Mammary epithelial cell (primary cell): ENCODE results near the gene EME1.

Experiments
- EZH2 ChIP-seq: IDR thresholded peaks from 2 replicates; pipeline ENCODE4 v1.6.1; 2012; ENCODE audit warnings: low read length, inconsistent platforms, borderline replicate concordance
- TF ChIP-seq, protein P1 (sequence below), 2 donors: IDR thresholded peaks in 1 of 2; conservative IDR thresholded peaks in 1 of 2; 2 replicates each; pipeline ENCODE4 v1.5.1; 2011 to 2012; ENCODE audit warnings: inconsistent platforms in 2 of 2, low read length in 2 of 2, mild to moderate bottlenecking in 2 of 2, control low read depth in 1 of 2, low read depth in 1 of 2; ENCODE audit not compliant: insufficient read depth in 1 of 2; ENCODE audit errors: extremely low read depth in 1 of 2

DNA sequence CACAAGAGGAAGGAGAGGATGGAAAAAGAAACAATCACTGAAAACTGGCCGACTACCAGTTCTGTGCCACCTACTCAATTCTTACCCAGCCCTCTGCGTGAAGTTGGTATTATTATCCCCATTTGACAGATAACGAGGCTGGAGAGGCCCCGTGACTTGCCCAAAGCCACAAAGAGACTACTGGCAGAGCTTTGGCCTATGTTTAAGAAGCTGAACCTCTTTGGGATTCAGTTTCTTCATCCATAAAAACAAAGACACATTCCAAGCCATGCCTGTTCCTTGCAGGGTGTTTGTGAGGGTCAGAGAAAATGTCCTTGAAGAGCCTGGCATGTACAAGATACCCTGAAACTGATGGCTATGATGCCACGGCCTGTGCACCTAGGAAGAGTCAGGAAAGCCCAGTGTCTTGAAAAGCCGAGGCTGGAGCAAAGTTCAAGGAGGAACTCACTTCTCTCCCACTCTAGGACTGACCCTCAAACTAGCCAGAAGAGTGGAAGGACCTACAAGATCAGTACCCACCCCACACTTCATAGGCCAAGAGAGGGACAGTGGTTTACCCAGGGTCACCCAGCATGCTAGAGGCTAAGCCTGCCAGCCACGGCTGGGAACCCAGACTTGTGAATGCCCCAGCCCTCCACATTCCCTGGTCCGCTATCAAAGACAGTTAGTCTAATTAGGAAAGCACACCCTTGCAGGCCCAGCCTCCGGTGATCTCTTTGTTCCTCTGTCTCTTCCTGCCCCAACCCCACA is 51.4 kb downstream of the EME1 start:
- TF ChIP-seq, protein P1, sequence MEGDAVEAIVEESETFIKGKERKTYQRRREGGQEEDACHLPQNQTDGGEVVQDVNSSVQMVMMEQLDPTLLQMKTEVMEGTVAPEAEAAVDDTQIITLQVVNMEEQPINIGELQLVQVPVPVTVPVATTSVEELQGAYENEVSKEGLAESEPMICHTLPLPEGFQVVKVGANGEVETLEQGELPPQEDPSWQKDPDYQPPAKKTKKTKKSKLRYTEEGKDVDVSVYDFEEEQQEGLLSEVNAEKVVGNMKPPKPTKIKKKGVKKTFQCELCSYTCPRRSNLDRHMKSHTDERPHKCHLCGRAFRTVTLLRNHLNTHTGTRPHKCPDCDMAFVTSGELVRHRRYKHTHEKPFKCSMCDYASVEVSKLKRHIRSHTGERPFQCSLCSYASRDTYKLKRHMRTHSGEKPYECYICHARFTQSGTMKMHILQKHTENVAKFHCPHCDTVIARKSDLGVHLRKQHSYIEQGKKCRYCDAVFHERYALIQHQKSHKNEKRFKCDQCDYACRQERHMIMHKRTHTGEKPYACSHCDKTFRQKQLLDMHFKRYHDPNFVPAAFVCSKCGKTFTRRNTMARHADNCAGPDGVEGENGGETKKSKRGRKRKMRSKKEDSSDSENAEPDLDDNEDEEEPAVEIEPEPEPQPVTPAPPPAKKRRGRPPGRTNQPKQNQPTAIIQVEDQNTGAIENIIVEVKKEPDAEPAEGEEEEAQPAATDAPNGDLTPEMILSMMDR (conservative IDR thresholded peaks at IDR 0.05 in 1 of 2, IDR thresholded peaks at IDR 0.05 in 1 of 2; ENCODE audit: extremely low read depth in 1 of 2, insufficient read depth in 1 of 2, low read depth in 1 of 2, low read length in 2 of 2): no peak
- no peak for TF ChIP-seq EZH2
